ENCODE measurements around the gene AKR1D1.

Gene AKR1D1

GRCh38 chr7:138163800-138164199, 87.5 kb downstream of the AKR1D1 start:
- no peaks in the 10 kb centered on the region for H3K4me1 ChIP-seq (ENCODE audit: control insufficient read depth, insufficient read depth, low read length)
- no peaks in the 10 kb centered on the region for H3K9me3 ChIP-seq (ENCODE audit: control insufficient read depth, insufficient read depth, low read depth, low read length)
- CTCF ChIA-PET: interaction anchor here (4.2 kb wide), 1 partner anchor 575 kb away, joined by 39 read pairs; no protein-coding TSS in a partner anchor
- POLR2A ChIA-PET: no interaction called here
- no peak overlapping the region for H3K4me3 ChIP-seq (ENCODE audit: low read depth, low read length)
- TF ChIP-seq ZNF449 (tag by site-specific recombination; IDR thresholded peaks at IDR 0.05) (no peak), ZNF747 (tag by site-specific recombination; IDR thresholded peaks at IDR 0.05) (no peak), WT1 (tag by site-specific recombination; IDR thresholded peaks at IDR 0.05) (no peak), ZNF362 (tag by site-specific recombination; IDR thresholded peaks at IDR 0.05) (no peak), ZNF518A (tag by site-specific recombination; conservative IDR thresholded peaks at IDR 0.05; ENCODE audit: low read depth) (no peak), ZXDB (tag by site-specific recombination; IDR thresholded peaks at IDR 0.05) (no peak), ZNF596 (tag by site-specific recombination; IDR thresholded peaks at IDR 0.05) (no peak), TRIM28 (IDR thresholded peaks at IDR 0.05; ENCODE audit: borderline replicate concordance, low read length) (no peak), CTCF (tag by site-specific recombination; IDR thresholded peaks at IDR 0.05) (no peak), ZNF114 (tag by site-specific recombination; IDR thresholded peaks at IDR 0.05) (no peak), ZNF830 (tag by site-specific recombination; IDR thresholded peaks at IDR 0.05; ENCODE audit: low read depth) (no peak), ZNF2 (tag by site-specific recombination; IDR thresholded peaks at IDR 0.05) (no peak), ZNF155 (tag by site-specific recombination; IDR thresholded peaks at IDR 0.05) (no peak), ZNF558 (tag by site-specific recombination; IDR thresholded peaks at IDR 0.05) (no peak), ZNF266 (tag by site-specific recombination; IDR thresholded peaks at IDR 0.05; ENCODE audit: low read depth) (no peak), SALL2 (tag by site-specific recombination; IDR thresholded peaks at IDR 0.05; ENCODE audit: borderline replicate concordance) (no peak), ZNF112 (tag by site-specific recombination; IDR thresholded peaks at IDR 0.05) (no peak)
- TF ChIP-seq, protein P1, sequence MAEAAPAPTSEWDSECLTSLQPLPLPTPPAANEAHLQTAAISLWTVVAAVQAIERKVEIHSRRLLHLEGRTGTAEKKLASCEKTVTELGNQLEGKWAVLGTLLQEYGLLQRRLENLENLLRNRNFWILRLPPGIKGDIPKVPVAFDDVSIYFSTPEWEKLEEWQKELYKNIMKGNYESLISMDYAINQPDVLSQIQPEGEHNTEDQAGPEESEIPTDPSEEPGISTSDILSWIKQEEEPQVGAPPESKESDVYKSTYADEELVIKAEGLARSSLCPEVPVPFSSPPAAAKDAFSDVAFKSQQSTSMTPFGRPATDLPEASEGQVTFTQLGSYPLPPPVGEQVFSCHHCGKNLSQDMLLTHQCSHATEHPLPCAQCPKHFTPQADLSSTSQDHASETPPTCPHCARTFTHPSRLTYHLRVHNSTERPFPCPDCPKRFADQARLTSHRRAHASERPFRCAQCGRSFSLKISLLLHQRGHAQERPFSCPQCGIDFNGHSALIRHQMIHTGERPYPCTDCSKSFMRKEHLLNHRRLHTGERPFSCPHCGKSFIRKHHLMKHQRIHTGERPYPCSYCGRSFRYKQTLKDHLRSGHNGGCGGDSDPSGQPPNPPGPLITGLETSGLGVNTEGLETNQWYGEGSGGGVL (tag by site-specific recombination; IDR thresholded peaks at IDR 0.05): no peak
- TF ChIP-seq, protein P2, sequence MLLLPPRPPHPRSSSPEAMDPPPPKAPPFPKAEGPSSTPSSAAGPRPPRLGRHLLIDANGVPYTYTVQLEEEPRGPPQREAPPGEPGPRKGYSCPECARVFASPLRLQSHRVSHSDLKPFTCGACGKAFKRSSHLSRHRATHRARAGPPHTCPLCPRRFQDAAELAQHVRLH (tag by site-specific recombination; IDR thresholded peaks at IDR 0.05): no peak
- no peaks in the 10 kb centered on the region for H3K36me3 ChIP-seq (ENCODE audit: control insufficient read depth in 2 of 2, insufficient read depth in 1 of 2, low read length in 2 of 2)
- no peak overlapping the region for H3K27ac ChIP-seq (ENCODE audit: extremely low read depth, low read depth, low read length)

Data from HEK293 (cell line).